ENCODE data around the gene EEF1A1.

The EEF1A1 gene

GRCh38 chr6:73505142-73505541 lies 15.7 kb downstream of the EEF1A1 start:
- no peak for DNase-seq (ENCODE audit: low read depth in 2 of 2)

DNA sequence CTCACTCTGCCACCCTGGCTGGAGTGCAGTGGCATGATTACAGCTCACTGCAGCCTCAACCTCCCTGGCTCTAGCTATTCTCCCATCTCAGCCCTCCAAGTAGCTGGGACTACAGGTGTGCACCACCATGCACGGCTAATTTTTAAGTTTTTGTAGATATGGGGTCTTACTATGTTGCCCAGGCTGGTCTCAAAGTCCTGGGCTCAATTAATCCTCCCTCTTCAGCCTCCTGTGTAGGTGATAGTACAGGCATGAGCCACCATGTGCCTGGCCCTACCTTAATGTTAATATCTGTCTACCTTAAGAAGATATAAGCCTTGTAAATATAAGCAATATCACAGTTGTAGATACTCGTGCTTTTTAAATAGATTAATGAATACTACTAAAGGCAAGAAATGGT lies 16.7 kb downstream of the EEF1A1 start:
- no peak for DNase-seq (ENCODE audit: low read depth in 2 of 2)

GRCh38 chr6:73503027-73503772 lies 17.6 kb downstream of the EEF1A1 start:
- DNase-seq (ENCODE audit: low read depth in 2 of 2) = no peak

GRCh38 chr6:73497915-73498314 lies 22.9 kb downstream of the EEF1A1 start:
- DNase-seq (ENCODE audit: low read depth in 2 of 2) = no peak

- no peak for DNase-seq (ENCODE audit: low read depth in 2 of 2)
Observed at GRCh38 chr6:73491377-73491776, 29.5 kb downstream of the EEF1A1 start.

- no peak for DNase-seq (ENCODE audit: low read depth in 2 of 2)
Observed at GRCh38 chr6:73487473-73487872, 33.4 kb downstream of the EEF1A1 start.

- DNase-seq (ENCODE audit: low read depth in 2 of 2) = no peak
Observed at GRCh38 chr6:73484438-73484837, 36.4 kb downstream of the EEF1A1 start.

- no peak for DNase-seq (ENCODE audit: low read depth in 2 of 2)
Observed at GRCh38 chr6:73481969-73482368, 38.9 kb downstream of the EEF1A1 start.

DNA sequence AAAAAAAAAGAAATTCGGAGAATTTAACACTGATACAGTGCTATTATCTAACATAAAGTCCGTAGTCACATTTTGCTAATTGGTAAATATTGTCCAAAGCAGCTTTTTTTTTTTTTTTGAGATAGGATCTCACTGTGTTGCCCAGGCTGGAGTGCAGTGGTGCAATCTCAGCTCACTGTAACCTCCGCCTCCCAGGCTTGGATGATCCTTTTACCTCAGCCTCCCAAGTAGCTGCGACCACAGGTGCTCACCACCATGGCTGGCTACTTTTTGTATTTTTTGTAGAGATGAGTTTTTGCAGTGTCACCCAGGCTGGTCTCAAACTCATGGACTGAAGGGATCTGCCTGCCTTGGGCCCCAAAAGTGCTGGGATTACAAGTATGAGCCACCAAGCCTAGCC lies 43.4 kb downstream of the EEF1A1 start:
- no peak for DNase-seq (ENCODE audit: low read depth in 2 of 2)

- DNase-seq (ENCODE audit: low read depth in 2 of 2) = no peak
Observed at GRCh38 chr6:73476723-73477122, 44.1 kb downstream of the EEF1A1 start.

DNA sequence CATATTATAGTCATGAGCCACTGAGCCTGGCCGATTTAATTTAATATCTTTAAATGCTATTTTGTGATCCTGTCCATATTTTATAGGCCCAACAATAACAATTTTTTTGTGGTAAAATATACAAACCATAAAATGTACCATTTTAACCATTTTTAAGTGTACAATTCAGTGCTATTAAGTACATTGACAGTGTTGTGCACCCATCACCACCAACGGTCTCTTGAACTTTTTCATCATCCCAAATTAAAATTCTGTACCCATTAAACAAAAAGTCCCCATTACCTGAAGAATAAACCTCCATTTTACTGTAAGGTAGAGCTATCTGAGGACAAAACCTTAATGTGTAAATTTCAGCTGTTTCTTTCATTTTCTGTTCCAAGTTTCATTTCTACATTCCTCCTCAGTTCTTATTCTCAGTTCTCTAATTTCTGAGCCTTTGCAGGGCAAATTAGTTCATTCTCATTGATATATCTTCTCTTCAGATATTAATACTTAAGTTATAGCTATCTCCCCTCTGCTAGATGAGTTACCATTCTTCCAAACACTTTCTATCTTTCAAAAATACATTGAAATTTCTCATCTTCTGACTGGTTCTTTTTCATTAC lies 49.0 kb downstream of the EEF1A1 start:
- no peak for DNase-seq (ENCODE audit: low read depth in 2 of 2)

Measured in activated CD8-positive, alpha-beta memory T cell treated with anti-CD3 and anti-CD28 coated beads for 4 hours (primary cell).